Adrenal gland (tissue), 5 donors: Measurements from ENCODE around the gene ATG14.

Experiments
- POLR2A ChIP-seq, 2 donors: fragments of 450-650 bp; IDR thresholded peaks; one replicate each; pipeline ENCODE4 v1.6.1; 2017; ENCODE audit warnings: antibody characterized with exemption in 2 of 2, mild to moderate bottlenecking in 2 of 2, moderate library complexity in 1 of 2
- TF ChIP-seq, protein P1 (sequence below), 6 experiments: fragments of 450-650 bp in 4 of 6; fragments of 200-600 bp in 2 of 6; sonication (generic) in 1 of 6; IDR thresholded peaks; 1 replicate in 5 of 6; 2 replicates in 1 of 6; pipeline versions ENCODE4 v1.5.1 to v1.8.0; 2016 to 2021; ENCODE audit warnings: antibody characterized with exemption in 6 of 6, mild to moderate bottlenecking in 2 of 6, moderate library complexity in 1 of 6
- donor health status: DM: no; HTN: no; CAD: no.

GRCh38 chr14:55426891-55427290 is 15.3 kb upstream of the ATG14 start:
- TF ChIP-seq, protein P1, sequence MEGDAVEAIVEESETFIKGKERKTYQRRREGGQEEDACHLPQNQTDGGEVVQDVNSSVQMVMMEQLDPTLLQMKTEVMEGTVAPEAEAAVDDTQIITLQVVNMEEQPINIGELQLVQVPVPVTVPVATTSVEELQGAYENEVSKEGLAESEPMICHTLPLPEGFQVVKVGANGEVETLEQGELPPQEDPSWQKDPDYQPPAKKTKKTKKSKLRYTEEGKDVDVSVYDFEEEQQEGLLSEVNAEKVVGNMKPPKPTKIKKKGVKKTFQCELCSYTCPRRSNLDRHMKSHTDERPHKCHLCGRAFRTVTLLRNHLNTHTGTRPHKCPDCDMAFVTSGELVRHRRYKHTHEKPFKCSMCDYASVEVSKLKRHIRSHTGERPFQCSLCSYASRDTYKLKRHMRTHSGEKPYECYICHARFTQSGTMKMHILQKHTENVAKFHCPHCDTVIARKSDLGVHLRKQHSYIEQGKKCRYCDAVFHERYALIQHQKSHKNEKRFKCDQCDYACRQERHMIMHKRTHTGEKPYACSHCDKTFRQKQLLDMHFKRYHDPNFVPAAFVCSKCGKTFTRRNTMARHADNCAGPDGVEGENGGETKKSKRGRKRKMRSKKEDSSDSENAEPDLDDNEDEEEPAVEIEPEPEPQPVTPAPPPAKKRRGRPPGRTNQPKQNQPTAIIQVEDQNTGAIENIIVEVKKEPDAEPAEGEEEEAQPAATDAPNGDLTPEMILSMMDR (IDR thresholded peaks at IDR 0.05): no peak
- no peak for TF ChIP-seq POLR2A (IDR thresholded peaks at IDR 0.05)
